ENCODE results near the gene NDUFAF3.

Gene NDUFAF3

GRCh38 chr3:48983096-48983495, 38.8 kb upstream of the NDUFAF3 start:
- TF ChIP-seq CTCF (IDR thresholded peaks at IDR 0.05; ENCODE audit: insufficient read depth, low read depth, low read length, missing control alignments), result no peak
- DNase-seq (ENCODE audit: low read depth), result no peak
- no peak overlapping the region for H3K4me3 ChIP-seq (ENCODE audit: low read length)

GRCh38 chr3:48984663-48985062, 37.3 kb upstream of the NDUFAF3 start:
- TF ChIP-seq CTCF (IDR thresholded peaks at IDR 0.05; ENCODE audit: insufficient read depth, low read depth, low read length, missing control alignments), result no peak
- no peak overlapping the region for H3K4me3 ChIP-seq (ENCODE audit: low read length)

GRCh38 chr3:48985831-48986376, 36.0 kb upstream of the NDUFAF3 start:
- H3K4me3 ChIP-seq (ENCODE audit: low read length), result no peak overlapping the region
- DNase-seq (ENCODE audit: low read depth), result no peak
- TF ChIP-seq CTCF (IDR thresholded peaks at IDR 0.05; ENCODE audit: insufficient read depth, low read depth, low read length, missing control alignments), result no peak

More at GRCh38 chr3:48984663-48985062, 37.3 kb upstream of the NDUFAF3 start:
- peak; percentile 36 for DNase-seq (ENCODE audit: low read depth)

- peak overlapping the region; percentile 45 for H3K4me3 ChIP-seq (ENCODE audit: low read length)
- no peak for DNase-seq (ENCODE audit: low read depth)
- no peak for TF ChIP-seq CTCF (IDR thresholded peaks at IDR 0.05; ENCODE audit: insufficient read depth, low read depth, low read length, missing control alignments)
These were observed 32.7 kb upstream of the NDUFAF3 start for GRCh38 chr3:48989126-48989795.

- peak; percentile 75 for DNase-seq (ENCODE audit: low read depth)
These were observed 31.9 kb upstream of the NDUFAF3 start, which contains the start of gene P4HTM for GRCh38 chr3:48989796-48990635. P4HTM (plus strand) TSS chr3:48990241; CDS start chr3:48990257, 16 bp downstream.

More at GRCh38 chr3:48989796-48990635, 31.9 kb upstream of the NDUFAF3 start, which contains the start of gene P4HTM:
- H3K4me3 ChIP-seq (ENCODE audit: low read length), result peak within 1 kb of the TSS; percentile 45
- TF ChIP-seq CTCF (IDR thresholded peaks at IDR 0.05; ENCODE audit: insufficient read depth, low read depth, low read length, missing control alignments), result peak; percentile 36

Measured in epithelial cell of esophagus (primary cell).